K562 (cell line): ENCODE data around the gene OSBPL10. TPM values are rescaled to one million over a fixed set of nuclear protein-coding genes. Genes with fewer than 3 reads are reported as not detected.

Source experiments
- ATAC-seq: fragments of 200-7000 bp; cut with Tn5 transposase; 3 replicates; pipeline ENCODE4 v1.9.1; 2020; ENCODE audit warnings: moderate library complexity
- BruUV-seq: library from RNA; stranded (reverse); fragments of 400-500 nt; replicated peaks from 2 replicates; lab custom pipeline; 2021; lab: Mats Ljungman, UMichigan
- CTCF ChIA-PET: fragments of 300-600 bp; formaldehyde crosslinking; extraction: SDS; loops from one replicate; lab custom pipeline; 2021; ENCODE audit warnings: low intra/inter-chr PET ratio; lab: Yijun Ruan, JAX
- POLR2A ChIA-PET: fragments of 300-600, 350-650 bp; sonication (Branson Sonifier 250); formaldehyde crosslinking; extraction: SDS; loops from one replicate; lab custom pipeline; 2021; ENCODE audit warnings: antibody characterized with exemption, inconsistent platforms; lab: Yijun Ruan, JAX
- DNase-seq, 4 experiments: peaks; one replicate each; pipeline versions ENCODE4 v3.0.0 to v3.0.0-alpha.2; 2011 to 2018; ENCODE audit warnings: low spot score in 3 of 4, mixed read lengths in 3 of 4; ENCODE audit errors: extremely low read depth in 1 of 4
- FAIRE-seq: peaks from 2 replicates; lab custom pipeline; 2011; peaks lifted over from hg19 to GRCh38; lab: Jason Lieb, UNC
- H2AFZ ChIP-seq: 2 replicates; pipeline ENCODE4 v1.6.0; 2011; ENCODE audit warnings: low read depth, low read length, control low read depth, inconsistent platforms
- H3K27ac ChIP-seq: fragments of 200-600 bp; 3 replicates; pipeline ENCODE4 v1.8.0; 2011; ENCODE audit warnings: low read depth, mild to moderate bottlenecking, control low read depth, inconsistent platforms, low read length, moderate library complexity, mixed read lengths; ENCODE audit errors: extremely low read depth
- H3K27me3 ChIP-seq, 2 experiments: fragments of 300-600 bp in 1 of 2; 2 replicates in 1 of 2; 3 replicates in 1 of 2; pipeline versions ENCODE4 v1.6.0 to v1.8.0; 2011; ENCODE audit warnings: inconsistent platforms in 2 of 2, low read length in 2 of 2, mild to moderate bottlenecking in 1 of 2, mixed read lengths in 1 of 2, moderate library complexity in 1 of 2; ENCODE audit not compliant: control insufficient read depth in 2 of 2, insufficient read depth in 2 of 2
- H3K36me3 ChIP-seq: fragments of 300-600 bp; 3 replicates; pipeline ENCODE4 v1.8.0; 2011; ENCODE audit warnings: mild to moderate bottlenecking, low read length, inconsistent platforms; ENCODE audit not compliant: control insufficient read depth, insufficient read depth
- H3K4me1 ChIP-seq, 2 experiments: fragments of 200-600 bp in 1 of 2; replicated peaks in 1 of 2; 2 replicates in 1 of 2; 3 replicates in 1 of 2; pipeline versions ENCODE4 v1.5.1 to v1.8.0; 2011; ENCODE audit warnings: inconsistent platforms in 2 of 2, low read length in 2 of 2, mild to moderate bottlenecking in 1 of 2, mixed read lengths in 1 of 2, moderate library complexity in 1 of 2; ENCODE audit not compliant: control insufficient read depth in 2 of 2, insufficient read depth in 2 of 2
- H3K4me2 ChIP-seq: 2 replicates; pipeline ENCODE4 v1.6.1; 2011; ENCODE audit warnings: low read length, control low read depth, inconsistent platforms, mixed read lengths; ENCODE audit not compliant: insufficient read depth
- H3K4me3 ChIP-seq: fragments of 200-600 bp; sonication (generic), shearing (Covaris generic); 2 replicates; pipeline ENCODE4 v1.5.1; 2016; ENCODE audit warnings: control low read depth, inconsistent platforms
- H3K79me2 ChIP-seq: fragments of 200-600 bp; 3 replicates; pipeline ENCODE4 v1.8.0; 2011; ENCODE audit warnings: low read length, inconsistent platforms; ENCODE audit not compliant: control insufficient read depth, insufficient read depth
- H3K9ac ChIP-seq, 2 experiments: 2 replicates each; pipeline versions ENCODE4 v1.6.0 to v1.6.1; 2011; ENCODE audit warnings: low read depth in 2 of 2, low read length in 2 of 2, control low read depth in 1 of 2, inconsistent platforms in 1 of 2, mild to moderate bottlenecking in 1 of 2, mixed read lengths in 1 of 2; ENCODE audit not compliant: insufficient read depth in 1 of 2
- H3K9me1 ChIP-seq: one replicate; pipeline ENCODE4 v1.6.0; 2011; ENCODE audit warnings: inconsistent platforms, mild to moderate bottlenecking, low read length, moderate library complexity; ENCODE audit not compliant: control insufficient read depth, insufficient read depth
- H3K9me3 ChIP-seq: replicated peaks from 2 replicates; pipeline ENCODE4 v1.5.1; 2011; ENCODE audit warnings: low read depth, low read length, inconsistent platforms; ENCODE audit not compliant: control insufficient read depth, insufficient read depth
- H4K20me1 ChIP-seq: replicated peaks from 2 replicates; pipeline ENCODE4 v1.6.1; 2011; ENCODE audit warnings: low read length, inconsistent platforms, mixed read lengths; ENCODE audit not compliant: control insufficient read depth, insufficient read depth
- HCFC1 ChIP-seq: IDR thresholded peaks from 2 replicates; pipeline ENCODE4 v1.6.1; 2012; ENCODE audit warnings: low read depth, low read length, improper control_type of control experiment
- MTA2 ChIP-seq: fragments of 450-650 bp; IDR thresholded peaks from 2 replicates; pipeline ENCODE4 v1.6.1; 2016; ENCODE audit warnings: low read depth
- RCOR1 ChIP-seq, 2 experiments: IDR thresholded peaks; 2 replicates each; pipeline ENCODE4 v1.6.1; 2012; ENCODE audit warnings: low read depth in 2 of 2, low read length in 2 of 2, borderline replicate concordance in 1 of 2, improper control_type of control experiment in 1 of 2
- ZNF175 ChIP-seq: fragments of 200-800 bp; sonication (Bioruptor generic); IDR thresholded peaks from 2 replicates; pipeline ENCODE4 v1.6.1; 2016; ENCODE audit warnings: low read depth, mild to moderate bottlenecking, missing genetic modification characterization, missing compliant biosample characterization
- WGBS: fragments of 100-300 bp; shearing (Covaris generic); methylation state at CpG from one replicate; pipeline ENCODE4 v1.1.6; 2016; ENCODE audit warnings: low coverage, mixed read lengths; ENCODE audit not compliant: insufficient coverage; ENCODE audit errors: missing lambda C conversion rate; 5-methylcytosine and 5-hydroxymethylcytosine counted together
- in situ Hi-C: fragments of 300-500 bp; cut with MboI; formaldehyde crosslinking; loops from 4 replicates; pipeline ENCODE4 v1.15.0; 2018; ENCODE audit warnings: inconsistent platforms, mixed read lengths
- intact Hi-C: fragments of 100-400 bp; cut with micrococcal nuclease; formaldehyde crosslinking; loops from 2 replicates; pipeline ENCODE4 v1.14.2; 2022
- polyA plus RNA-seq, 8 experiments: library from polyadenylated mRNA; depleted of rRNA in 4 of 8; stranded (reverse) in 5 of 8; unstranded in 3 of 8; fragments of >200 nt; fragmentation: Nextera tagmentation in 2 of 8; fragmentation: Illumina TruSeq in 1 of 8; extraction: Ambion mirVana in 2 of 8; extraction: Trizol in 1 of 8; gene quantifications; 2 replicates each; pipeline versions ENCODE4 v1.2.1 to v1.2.3, GENCODE V29; 2011 to 2014; ENCODE audit warnings: inconsistent platforms in 1 of 8, missing spikeins in 1 of 8
- total RNA-seq, 7 experiments: library from RNA; depleted of rRNA in 6 of 7; stranded (reverse); fragments of >200 nt in 6 of 7; fragmentation: Illumina TruSeq in 2 of 7; extraction: Trizol in 2 of 7; gene quantifications; 2 replicates each; pipeline versions ENCODE4 v1.2.1 to v1.2.3, GENCODE V29; 2011 to 2021; ENCODE audit warnings: low replicate concordance in 1 of 7
- TF ChIP-seq, protein P1 (sequence below): fragments of 450-650 bp; IDR thresholded peaks from 2 replicates; pipeline ENCODE4 v1.6.1; 2016; ENCODE audit warnings: missing biosample characterization, missing genetic modification characterization

Gene OSBPL10
- total and polyA plus RNA-seq, 9 of the 15 experiments (the other 6 are each of a cell fraction or from before 2014, with no cell fraction given), result 0.03 to 0.19 (median 0.14) TPM; not detected in 2

DNA sequence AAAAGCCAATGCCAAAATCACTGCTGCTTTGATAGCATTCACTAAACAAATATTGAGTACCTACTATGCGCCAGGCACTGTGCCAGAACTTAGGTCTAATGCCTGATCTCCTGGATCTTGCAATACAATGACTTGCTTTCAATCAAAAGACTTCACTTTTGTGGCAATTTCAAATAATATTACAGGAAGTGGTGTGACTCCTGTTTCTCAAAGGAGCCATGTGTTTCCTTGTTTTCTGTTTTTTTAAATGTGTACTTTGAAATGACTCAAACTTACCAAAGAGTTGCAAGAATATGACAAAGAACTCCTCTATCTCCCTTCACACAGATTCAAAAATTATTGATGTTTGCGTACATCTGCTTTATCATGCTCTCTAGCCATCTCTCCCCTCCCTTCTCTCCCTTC is 18.3 kb downstream of the OSBPL10 start:
- no peaks in the 10 kb centered on the region for H4K20me1 ChIP-seq
- 0% methylated on average over 2 of the region's 2 CpGs for WGBS
- POLR2A ChIA-PET, result no interaction called here
- H3K9me3 ChIP-seq, result no peaks in the 10 kb centered on the region
- H3K36me3 ChIP-seq, result no peaks in the 10 kb centered on the region
- no peak for TF ChIP-seq MTA2
- no peak for TF ChIP-seq ZNF175 (CRISPR knock-in tag)
- TF ChIP-seq, protein P1, sequence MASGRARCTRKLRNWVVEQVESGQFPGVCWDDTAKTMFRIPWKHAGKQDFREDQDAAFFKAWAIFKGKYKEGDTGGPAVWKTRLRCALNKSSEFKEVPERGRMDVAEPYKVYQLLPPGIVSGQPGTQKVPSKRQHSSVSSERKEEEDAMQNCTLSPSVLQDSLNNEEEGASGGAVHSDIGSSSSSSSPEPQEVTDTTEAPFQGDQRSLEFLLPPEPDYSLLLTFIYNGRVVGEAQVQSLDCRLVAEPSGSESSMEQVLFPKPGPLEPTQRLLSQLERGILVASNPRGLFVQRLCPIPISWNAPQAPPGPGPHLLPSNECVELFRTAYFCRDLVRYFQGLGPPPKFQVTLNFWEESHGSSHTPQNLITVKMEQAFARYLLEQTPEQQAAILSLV (tag), result no peak
- no peak for TF ChIP-seq HCFC1
- TF ChIP-seq RCOR1 (IDR thresholded peaks at IDR 0.05; ENCODE audit: borderline replicate concordance in 1 of 2, low read depth in 2 of 2, low read length in 2 of 2), result no peak
- TF ChIP-seq, all 486 proteins: peak for 0
- Histone ChIP-seq H3K4me1 (no peaks in the 10 kb centered on the region), H3K4me3 (no peak overlapping the region), H3K27me3 (peaks cover 0 to 2% of the 10 kb centered on the region in 2 experiments; a peak in 1 of 5 replicates), H3K9ac (no peak overlapping the region), H3K4me2 (no peak overlapping the region), H3K27ac (no peak overlapping the region), H3K79me2 (no peaks in the 10 kb centered on the region), H2AFZ (no peak overlapping the region), H3K9me1 (no peaks in the 10 kb centered on the region)
- intact Hi-C loops, result no loop called here
- no peak for DNase-seq
- CTCF ChIA-PET, result no interaction called here
- ATAC-seq, result no peak
- in situ Hi-C loops, result no loop called here
- no TSS peak for BruUV-seq
- no peak for FAIRE-seq
